Astrocyte (in vitro differentiated cells and primary cell): Measurements from ENCODE around the gene LGI2.

Experiments used
- EZH2 ChIP-seq: IDR thresholded peaks from 2 replicates; pipeline ENCODE4 v1.6.1; 2012; ENCODE audit warnings: mild to moderate bottlenecking, low read length, inconsistent platforms; ENCODE audit not compliant: insufficient read depth
- TF ChIP-seq, protein P1 (sequence below): IDR thresholded peaks from 2 replicates; pipeline ENCODE4 v1.5.1; 2011; ENCODE audit warnings: low read depth, mild to moderate bottlenecking, inconsistent platforms, low read length, moderate library complexity; ENCODE audit not compliant: insufficient read depth

DNA sequence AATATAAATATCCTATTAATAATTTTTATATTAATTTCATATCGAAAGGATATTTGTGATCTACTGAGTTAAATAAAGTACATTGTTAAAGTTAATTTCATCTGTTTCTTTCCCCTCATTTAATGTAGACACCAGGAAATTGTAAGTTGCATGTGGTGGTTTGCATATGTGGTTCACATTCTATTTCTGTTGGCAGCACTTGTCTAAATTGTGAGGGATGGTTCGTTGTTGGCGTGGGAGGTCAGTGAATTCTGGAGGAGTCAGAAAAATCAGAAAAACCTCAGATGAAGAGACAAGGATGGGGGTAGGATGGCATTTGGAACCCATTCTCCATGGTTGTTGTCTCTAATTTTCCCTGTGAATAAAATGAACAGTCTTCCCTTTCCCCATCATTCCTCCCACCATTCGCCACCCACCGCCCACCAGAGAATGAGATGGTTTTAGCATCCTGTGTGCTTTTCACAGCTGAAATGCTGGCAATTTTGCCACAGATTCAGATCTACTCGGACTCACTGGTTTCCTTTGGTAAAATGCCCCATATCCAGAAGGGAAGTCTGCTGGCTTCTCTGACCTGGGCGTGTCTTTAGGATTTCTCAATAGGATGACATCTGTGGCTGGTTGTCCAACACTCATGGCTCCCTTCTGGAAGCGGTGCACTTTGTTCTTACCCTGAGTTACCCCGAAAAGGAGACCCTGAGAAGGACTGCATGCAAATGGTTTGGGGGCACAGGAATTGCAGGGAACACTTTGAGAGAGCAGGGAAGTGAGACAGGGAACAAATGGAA lies 52.3 kb downstream of the LGI2 start:
- TF ChIP-seq EZH2: no peak
- TF ChIP-seq, protein P1, sequence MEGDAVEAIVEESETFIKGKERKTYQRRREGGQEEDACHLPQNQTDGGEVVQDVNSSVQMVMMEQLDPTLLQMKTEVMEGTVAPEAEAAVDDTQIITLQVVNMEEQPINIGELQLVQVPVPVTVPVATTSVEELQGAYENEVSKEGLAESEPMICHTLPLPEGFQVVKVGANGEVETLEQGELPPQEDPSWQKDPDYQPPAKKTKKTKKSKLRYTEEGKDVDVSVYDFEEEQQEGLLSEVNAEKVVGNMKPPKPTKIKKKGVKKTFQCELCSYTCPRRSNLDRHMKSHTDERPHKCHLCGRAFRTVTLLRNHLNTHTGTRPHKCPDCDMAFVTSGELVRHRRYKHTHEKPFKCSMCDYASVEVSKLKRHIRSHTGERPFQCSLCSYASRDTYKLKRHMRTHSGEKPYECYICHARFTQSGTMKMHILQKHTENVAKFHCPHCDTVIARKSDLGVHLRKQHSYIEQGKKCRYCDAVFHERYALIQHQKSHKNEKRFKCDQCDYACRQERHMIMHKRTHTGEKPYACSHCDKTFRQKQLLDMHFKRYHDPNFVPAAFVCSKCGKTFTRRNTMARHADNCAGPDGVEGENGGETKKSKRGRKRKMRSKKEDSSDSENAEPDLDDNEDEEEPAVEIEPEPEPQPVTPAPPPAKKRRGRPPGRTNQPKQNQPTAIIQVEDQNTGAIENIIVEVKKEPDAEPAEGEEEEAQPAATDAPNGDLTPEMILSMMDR: no peak
